ENCODE results near the gene ITIH4. TPM values are rescaled to one million over a fixed set of nuclear protein-coding genes. Genes with fewer than 3 reads are reported as not detected.

Gene ITIH4
- total and polyA plus RNA-seq, 2 of the 13 experiments (the other 11 are each of a cell fraction or from before 2014, with no cell fraction given), result 2.7 to 5.3 TPM

DNA sequence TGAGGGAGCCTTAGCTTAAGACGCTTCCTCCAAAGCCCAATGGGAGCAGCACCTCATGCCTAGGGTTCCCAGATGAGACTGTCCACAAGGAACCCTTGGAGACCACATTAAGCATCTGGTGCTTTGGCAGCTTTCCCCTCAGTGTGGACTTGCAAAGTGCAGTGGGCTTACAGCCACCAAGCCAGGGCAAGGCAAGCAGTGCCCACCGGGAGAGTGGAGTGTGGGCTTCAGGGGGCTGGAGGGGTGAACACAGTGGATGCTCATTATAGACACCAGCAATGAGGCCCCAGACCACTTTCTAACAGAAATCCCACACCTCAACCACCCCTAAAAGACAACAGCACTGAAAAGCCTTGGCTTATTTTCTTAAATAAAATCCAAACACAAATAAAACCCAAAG is 13.4 kb upstream of the ITIH4 start:
- in situ Hi-C loops (cut with HindIII; ENCODE audit: extremely low pct_ligation_motif_present, low pct_unique_long_range_greater_than_20kb), result no loop called here

More for the DNA sequence above, 13.4 kb upstream of the ITIH4 start:
- TF ChIP-seq, protein P1, sequence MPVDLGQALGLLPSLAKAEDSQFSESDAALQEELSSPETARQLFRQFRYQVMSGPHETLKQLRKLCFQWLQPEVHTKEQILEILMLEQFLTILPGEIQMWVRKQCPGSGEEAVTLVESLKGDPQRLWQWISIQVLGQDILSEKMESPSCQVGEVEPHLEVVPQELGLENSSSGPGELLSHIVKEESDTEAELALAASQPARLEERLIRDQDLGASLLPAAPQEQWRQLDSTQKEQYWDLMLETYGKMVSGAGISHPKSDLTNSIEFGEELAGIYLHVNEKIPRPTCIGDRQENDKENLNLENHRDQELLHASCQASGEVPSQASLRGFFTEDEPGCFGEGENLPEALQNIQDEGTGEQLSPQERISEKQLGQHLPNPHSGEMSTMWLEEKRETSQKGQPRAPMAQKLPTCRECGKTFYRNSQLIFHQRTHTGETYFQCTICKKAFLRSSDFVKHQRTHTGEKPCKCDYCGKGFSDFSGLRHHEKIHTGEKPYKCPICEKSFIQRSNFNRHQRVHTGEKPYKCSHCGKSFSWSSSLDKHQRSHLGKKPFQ (CRISPR knock-in tag; IDR thresholded peaks at IDR 0.05; ENCODE audit: insufficient replicate concordance), result no peak
- TF ChIP-seq, protein P2, sequence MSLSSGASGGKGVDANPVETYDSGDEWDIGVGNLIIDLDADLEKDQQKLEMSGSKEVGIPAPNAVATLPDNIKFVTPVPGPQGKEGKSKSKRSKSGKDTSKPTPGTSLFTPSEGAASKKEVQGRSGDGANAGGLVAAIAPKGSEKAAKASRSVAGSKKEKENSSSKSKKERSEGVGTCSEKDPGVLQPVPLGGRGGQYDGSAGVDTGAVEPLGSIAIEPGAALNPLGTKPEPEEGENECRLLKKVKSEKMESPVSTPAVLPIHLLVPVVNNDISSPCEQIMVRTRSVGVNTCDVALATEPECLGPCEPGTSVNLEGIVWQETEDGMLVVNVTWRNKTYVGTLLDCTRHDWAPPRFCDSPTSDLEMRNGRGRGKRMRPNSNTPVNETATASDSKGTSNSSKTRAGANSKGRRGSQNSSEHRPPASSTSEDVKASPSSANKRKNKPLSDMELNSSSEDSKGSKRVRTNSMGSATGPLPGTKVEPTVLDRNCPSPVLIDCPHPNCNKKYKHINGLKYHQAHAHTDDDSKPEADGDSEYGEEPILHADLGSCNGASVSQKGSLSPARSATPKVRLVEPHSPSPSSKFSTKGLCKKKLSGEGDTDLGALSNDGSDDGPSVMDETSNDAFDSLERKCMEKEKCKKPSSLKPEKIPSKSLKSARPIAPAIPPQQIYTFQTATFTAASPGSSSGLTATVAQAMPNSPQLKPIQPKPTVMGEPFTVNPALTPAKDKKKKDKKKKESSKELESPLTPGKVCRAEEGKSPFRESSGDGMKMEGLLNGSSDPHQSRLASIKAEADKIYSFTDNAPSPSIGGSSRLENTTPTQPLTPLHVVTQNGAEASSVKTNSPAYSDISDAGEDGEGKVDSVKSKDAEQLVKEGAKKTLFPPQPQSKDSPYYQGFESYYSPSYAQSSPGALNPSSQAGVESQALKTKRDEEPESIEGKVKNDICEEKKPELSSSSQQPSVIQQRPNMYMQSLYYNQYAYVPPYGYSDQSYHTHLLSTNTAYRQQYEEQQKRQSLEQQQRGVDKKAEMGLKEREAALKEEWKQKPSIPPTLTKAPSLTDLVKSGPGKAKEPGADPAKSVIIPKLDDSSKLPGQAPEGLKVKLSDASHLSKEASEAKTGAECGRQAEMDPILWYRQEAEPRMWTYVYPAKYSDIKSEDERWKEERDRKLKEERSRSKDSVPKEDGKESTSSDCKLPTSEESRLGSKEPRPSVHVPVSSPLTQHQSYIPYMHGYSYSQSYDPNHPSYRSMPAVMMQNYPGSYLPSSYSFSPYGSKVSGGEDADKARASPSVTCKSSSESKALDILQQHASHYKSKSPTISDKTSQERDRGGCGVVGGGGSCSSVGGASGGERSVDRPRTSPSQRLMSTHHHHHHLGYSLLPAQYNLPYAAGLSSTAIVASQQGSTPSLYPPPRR (CRISPR knock-in tag; IDR thresholded peaks at IDR 0.05; ENCODE audit: borderline replicate concordance), result no peak
- TF ChIP-seq, protein P3, sequence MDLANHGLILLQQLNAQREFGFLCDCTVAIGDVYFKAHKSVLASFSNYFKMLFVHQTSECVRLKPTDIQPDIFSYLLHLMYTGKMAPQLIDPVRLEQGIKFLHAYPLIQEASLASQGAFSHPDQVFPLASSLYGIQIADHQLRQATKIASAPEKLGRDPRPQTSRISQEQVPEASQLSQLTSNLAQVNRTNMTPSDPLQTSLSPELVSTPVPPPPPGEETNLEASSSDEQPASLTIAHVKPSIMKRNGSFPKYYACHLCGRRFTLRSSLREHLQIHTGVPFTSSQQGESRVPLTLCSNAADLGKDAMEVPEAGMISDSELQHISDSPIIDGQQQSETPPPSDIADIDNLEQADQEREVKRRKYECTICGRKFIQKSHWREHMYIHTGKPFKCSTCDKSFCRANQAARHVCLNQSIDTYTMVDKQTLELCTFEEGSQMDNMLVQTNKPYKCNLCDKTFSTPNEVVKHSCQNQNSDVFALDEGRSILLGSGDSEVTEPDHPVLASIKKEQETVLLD (CRISPR knock-in tag; IDR thresholded peaks at IDR 0.05; ENCODE audit: low read depth), result no peak
- TF ChIP-seq, protein P4, sequence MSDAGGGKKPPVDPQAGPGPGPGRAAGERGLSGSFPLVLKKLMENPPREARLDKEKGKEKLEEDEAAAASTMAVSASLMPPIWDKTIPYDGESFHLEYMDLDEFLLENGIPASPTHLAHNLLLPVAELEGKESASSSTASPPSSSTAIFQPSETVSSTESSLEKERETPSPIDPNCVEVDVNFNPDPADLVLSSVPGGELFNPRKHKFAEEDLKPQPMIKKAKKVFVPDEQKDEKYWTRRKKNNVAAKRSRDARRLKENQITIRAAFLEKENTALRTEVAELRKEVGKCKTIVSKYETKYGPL (CRISPR knock-in tag; IDR thresholded peaks at IDR 0.05), result no peak
- TF ChIP-seq ZNF766 (CRISPR knock-in tag; IDR thresholded peaks at IDR 0.05; ENCODE audit: borderline replicate concordance) (no peak), ZNF619 (CRISPR knock-in tag; IDR thresholded peaks at IDR 0.05) (no peak), PHB2 (IDR thresholded peaks at IDR 0.05; ENCODE audit: partially characterized antibody) (no peak), HNRNPUL1 (IDR thresholded peaks at IDR 0.05; ENCODE audit: low read depth, low read length) (no peak), ARNT2 (CRISPR knock-in tag; IDR thresholded peaks at IDR 0.05; ENCODE audit: low read depth) (no peak), ZNF292 (CRISPR knock-in tag; IDR thresholded peaks at IDR 0.05; ENCODE audit: borderline replicate concordance, low read depth) (no peak), POLR2A (IDR thresholded peaks at IDR 0.05; ENCODE audit: insufficient read depth in 1 of 2, low read depth in 2 of 2, low read length in 2 of 2) (no peak), MIER2 (CRISPR knock-in tag; IDR thresholded peaks at IDR 0.05) (no peak), U2AF2 (IDR thresholded peaks at IDR 0.05; ENCODE audit: low read depth, low read length) (no peak)
- TF ChIP-seq, protein P5, sequence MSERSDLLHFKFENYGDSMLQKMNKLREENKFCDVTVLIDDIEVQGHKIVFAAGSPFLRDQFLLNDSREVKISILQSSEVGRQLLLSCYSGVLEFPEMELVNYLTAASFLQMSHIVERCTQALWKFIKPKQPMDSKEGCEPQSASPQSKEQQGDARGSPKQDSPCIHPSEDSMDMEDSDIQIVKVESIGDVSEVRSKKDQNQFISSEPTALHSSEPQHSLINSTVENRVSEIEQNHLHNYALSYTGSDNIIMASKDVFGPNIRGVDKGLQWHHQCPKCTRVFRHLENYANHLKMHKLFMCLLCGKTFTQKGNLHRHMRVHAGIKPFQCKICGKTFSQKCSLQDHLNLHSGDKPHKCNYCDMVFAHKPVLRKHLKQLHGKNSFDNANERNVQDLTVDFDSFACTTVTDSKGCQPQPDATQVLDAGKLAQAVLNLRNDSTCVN (CRISPR knock-in tag; IDR thresholded peaks at IDR 0.05; ENCODE audit: borderline replicate concordance), result no peak
- Histone ChIP-seq H3K9ac (ENCODE audit: insufficient read depth, low read depth, low read length) (no peak overlapping the region), H3K9me3 (ENCODE audit: low read length) (no peaks in the 10 kb centered on the region), H2AFZ (ENCODE audit: low read length) (no peak overlapping the region), H3K4me3 (replicated peaks in 1 of 3; ENCODE audit: insufficient read depth in 1 of 3, low read depth in 2 of 3, low read length in 3 of 3) (no peak overlapping the region), H3K4me2 (ENCODE audit: low read depth, low read length) (no peak overlapping the region), H3K36me3 (replicated peaks in 1 of 2; ENCODE audit: control insufficient read depth in 1 of 2, insufficient read depth in 2 of 2, low read length in 2 of 2) (peaks cover 1 to 4% of the 10 kb centered on the region in 2 experiments; a peak in 1 of 5 replicates), H3K27me3 (ENCODE audit: control insufficient read depth in 1 of 2, insufficient read depth in 2 of 2, low read length in 2 of 2) (no peaks in the 10 kb centered on the region), H3K4me1 (ENCODE audit: insufficient read depth, low read length) (peaks cover 26% of the 10 kb centered on the region), H4K20me1 (ENCODE audit: insufficient read depth, low read length) (no peaks in the 10 kb centered on the region), H3K27ac (ENCODE audit: extremely low read length, insufficient read depth, low read length) (no peak overlapping the region), H3K79me2 (ENCODE audit: insufficient read depth, low read length) (no peaks in the 10 kb centered on the region)
- no peak for DNase-seq (ENCODE audit: low spot score)
- CTCF ChIA-PET (ENCODE audit: low intra/inter-chr PET ratio, low total read pairs), result no interaction called here
- intact Hi-C loops (cut with micrococcal nuclease; ENCODE audit: unreplicated experiment), result loop anchor here (2.0 kb wide), 1 partner anchor 15 kb away; no protein-coding TSS in a partner anchor
- no peak for FAIRE-seq
- no peak for ATAC-seq
- no TSS peak for BruUV-seq (replicated peaks)
- WGBS (ENCODE audit: low lambda C conversion rate), result 93% methylated on average over 2 of the region's 2 CpGs
- POLR2A ChIA-PET, result no interaction called here

Measured in HepG2 (cell line).